ENCODE data around the gene LRRC3.
A peak's percentile ranks its signal among the peaks of the same experiment; 100 is the strongest.
"Not testable (repeated sequence)": the region's sequence is repeated elsewhere in the genome, so short reads cannot be mapped to it uniquely, and the experiment has no call there.

The LRRC3 gene

DNA sequence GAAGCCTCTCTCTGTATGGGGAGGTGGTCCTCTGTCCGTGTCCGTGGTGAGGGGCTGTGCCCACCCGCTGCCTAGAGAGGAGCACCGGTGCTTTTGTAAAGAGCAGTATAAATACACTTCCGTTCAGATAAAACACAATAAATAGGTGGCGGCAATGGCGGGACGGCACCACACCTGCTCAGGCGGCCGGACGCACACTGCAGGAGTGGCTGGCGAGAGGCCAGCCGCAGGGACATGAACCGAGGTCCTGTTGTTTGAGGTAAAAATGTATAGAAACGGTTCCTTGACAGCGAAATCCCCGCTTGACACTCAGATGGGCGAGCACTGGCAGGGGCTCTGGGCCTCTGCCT lies 43.9 kb downstream of the LRRC3 start:
- no peak for DNase-seq

- DNase-seq, result no peak
Observed at GRCh38 chr21:44499631-44500030, 44.3 kb downstream of the LRRC3 start.

DNA sequence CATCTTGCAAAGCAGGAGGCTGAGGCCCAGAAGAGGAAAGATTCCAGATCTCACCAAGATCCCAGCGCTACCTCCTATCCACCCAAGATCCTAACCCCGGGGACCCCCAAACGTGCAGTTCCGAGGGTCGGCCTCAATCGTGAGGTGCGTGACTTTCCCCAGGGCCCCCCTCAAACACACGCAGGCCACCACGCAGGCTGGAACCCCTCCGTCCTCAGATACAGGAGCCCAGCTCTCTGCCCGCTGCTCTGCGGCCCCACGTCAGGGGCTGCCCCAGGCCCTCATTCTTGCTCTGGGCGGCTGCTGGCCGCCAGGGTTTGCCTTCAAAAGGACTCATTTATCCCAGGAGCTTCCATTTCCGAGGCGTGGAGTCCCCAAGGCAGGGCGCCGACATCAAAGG lies 44.8 kb downstream of the LRRC3 start:
- DNase-seq, result no peak

DNA sequence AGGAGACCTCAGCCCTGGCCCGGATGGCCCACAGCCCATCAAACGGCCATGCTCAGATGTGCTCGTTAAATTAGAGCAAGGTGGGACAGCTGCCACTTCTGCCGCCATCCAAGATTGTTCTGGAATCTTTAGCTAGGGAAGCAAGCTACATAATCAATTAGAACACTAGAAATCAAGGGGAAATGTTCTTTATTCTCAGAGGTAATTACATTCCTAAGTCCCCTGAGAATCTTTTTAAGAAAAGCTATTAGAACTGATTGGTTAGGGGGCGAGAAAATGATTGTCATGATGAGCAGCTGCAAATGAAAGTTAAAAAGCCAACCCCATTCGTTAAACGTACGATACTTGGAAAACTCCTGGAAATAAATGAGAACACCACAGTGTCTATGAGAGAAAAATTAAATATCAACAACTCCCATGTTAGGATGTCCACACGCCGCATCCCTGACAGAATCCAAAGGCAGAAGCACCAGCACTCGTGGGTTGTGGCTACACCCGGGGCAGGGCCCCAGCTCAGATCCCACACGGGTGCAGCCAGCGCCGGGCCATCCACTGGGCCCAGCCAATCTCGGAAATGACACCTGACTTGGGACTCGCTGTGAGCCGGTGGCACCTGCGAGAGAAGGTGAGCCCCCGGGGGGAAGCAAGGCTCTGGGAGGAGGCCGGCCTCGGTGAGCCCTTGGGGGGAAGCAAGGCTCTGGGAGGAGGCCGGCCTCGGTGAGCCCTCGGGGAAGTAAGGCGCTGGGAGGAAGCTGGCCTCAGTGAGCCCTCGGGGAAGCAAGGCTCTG lies 47.1 kb downstream of the LRRC3 start:
- no peak for DNase-seq

- not testable (repeated sequence) for DNase-seq
Observed at GRCh38 chr21:44503006-44503889, 47.9 kb downstream of the LRRC3 start.

GRCh38 chr21:44503901-44504399 lies 48.6 kb downstream of the LRRC3 start:
- DNase-seq, result no peak

GRCh38 chr21:44505673-44506278 lies 50.5 kb downstream of the LRRC3 start:
- no peak for DNase-seq

DNA sequence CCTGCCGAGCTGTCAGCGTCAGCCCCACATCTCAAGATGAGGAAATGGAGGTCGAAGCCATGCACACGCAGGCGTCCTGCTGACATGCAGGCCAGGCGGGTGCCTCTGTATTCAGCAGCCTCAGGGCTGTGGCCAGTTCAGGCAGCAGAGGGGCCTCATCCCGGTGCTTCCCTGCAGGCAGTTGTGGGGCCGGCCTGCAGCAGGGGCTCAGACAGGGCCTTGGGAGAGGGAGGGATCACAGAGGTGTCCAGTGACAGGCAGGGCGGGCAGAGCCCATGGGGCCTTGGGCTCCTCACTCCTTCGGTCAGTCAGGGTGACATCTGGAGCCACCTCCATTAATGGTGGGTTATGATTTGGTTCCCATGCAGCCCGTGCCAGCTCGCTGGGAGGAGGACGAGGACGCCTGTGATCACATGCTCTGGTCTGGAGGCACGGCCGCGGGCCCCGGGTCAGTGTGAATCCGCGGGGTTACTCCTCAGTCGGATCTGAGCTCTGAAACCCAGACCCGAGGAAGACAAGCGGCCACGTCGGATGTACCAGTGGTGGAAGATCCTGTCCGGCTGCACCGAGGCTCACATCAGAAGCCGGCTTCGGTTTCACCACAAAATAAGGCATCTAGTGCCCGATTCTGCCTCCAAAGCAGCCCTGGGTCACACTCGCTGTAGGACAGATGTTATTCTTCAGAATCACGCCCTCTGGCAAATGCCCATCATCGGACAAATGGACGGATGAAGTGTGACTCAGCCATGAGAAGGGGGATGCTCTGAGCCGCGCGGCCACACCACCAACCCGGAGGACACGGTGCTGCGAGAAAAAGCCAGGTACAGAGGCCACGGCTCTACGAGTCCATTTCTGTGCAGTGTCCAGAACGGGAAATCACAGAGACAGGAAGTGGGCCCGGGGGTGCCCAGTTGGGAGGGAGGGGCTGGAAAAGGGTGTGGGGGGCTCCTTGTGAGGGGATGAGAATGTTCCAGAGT lies 51.3 kb downstream of the LRRC3 start:
- no peak for DNase-seq

- no peak for DNase-seq
Observed at GRCh38 chr21:44507673-44508425, 52.5 kb downstream of the LRRC3 start.

DNA sequence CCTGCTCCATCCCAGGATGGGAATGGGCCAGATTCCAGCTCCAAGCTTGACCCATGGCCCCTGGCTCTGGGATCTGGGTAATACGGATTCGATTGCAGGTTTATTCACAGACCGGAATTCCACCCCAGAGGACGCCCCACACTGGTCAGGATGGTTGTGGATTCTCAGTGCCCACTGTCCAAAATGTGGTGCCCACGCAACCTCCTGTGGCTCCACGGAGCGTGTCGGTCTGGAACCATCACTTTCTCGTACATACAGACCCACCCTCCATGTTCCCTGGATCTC lies 53.1 kb downstream of the LRRC3 start:
- DNase-seq, result no peak

- no peak for DNase-seq
Observed at GRCh38 chr21:44508711-44509445, 53.6 kb downstream of the LRRC3 start.

DNA sequence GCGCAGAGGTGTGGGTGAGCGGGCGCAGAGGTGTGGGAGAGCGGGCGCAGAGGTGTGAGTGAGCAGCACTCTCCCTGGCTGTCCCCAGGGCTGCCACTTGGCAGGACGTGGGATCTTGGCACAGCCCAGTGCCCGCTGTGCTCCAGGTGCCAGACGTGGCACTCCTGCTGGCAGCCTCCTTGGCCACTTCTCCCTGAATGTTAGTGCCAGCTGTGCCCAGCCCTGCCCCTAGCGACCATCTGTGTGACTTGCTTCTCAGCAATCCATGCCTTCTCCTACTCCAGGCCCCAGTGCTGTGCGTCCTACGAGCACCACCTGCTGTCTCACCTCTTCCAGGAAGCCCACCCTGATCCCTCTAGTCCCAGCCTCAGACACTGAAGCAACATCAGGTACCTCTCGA lies 54.2 kb downstream of the LRRC3 start:
- peak; percentile 92 for DNase-seq

GRCh38 chr21:44510109-44510507 lies 54.8 kb downstream of the LRRC3 start:
- no peak for DNase-seq

- DNase-seq, result no peak
Observed at GRCh38 chr21:44510508-44511218, 55.4 kb downstream of the LRRC3 start.

- no peak for DNase-seq
Observed at GRCh38 chr21:44511219-44511937, 56.1 kb downstream of the LRRC3 start.

All from NCI-H2029 treated with DMSO at 0.1 percent for 48 hours (cell line).